ENCODE results near the gene SPAG16. TPM values are rescaled to one million over a fixed set of nuclear protein-coding genes. Genes with fewer than 3 reads are reported as not detected.

The SPAG16 gene
- total RNA-seq, 1 donor from 2014 or later = 14.4 TPM

- Mint-ChIP-seq H3K36me3 (ENCODE audit: low read depth, unreplicated experiment) (no peaks in the 10 kb centered on the region), H3K4me1 (ENCODE audit: unreplicated experiment) (peaks cover 4% of the 10 kb centered on the region), H3K27ac (ENCODE audit: unreplicated experiment) (no peak overlapping the region), H3K27me3 (ENCODE audit: unreplicated experiment) (no peaks in the 10 kb centered on the region), H3K4me3 (ENCODE audit: unreplicated experiment) (no peak overlapping the region), H3K9me3 (ENCODE audit: unreplicated experiment) (no peaks in the 10 kb centered on the region)
- no peak for DNase-seq (ENCODE audit: low spot score)
- TF ChIP-seq CTCF (IDR thresholded peaks at IDR 0.05; ENCODE audit: unreplicated experiment) = no peak
Measured at GRCh38 chr2:213757525-213757924, 473.3 kb downstream of the SPAG16 start.

- no peaks in the 10 kb centered on the region for H3K36me3 Mint-ChIP-seq (ENCODE audit: low read depth, unreplicated experiment)
- no peak overlapping the region for H3K27ac Mint-ChIP-seq (ENCODE audit: unreplicated experiment)
- H3K9me3 Mint-ChIP-seq (ENCODE audit: unreplicated experiment) = no peaks in the 10 kb centered on the region
- no peaks in the 10 kb centered on the region for H3K27me3 Mint-ChIP-seq (ENCODE audit: unreplicated experiment)
- peaks cover 2% of the 10 kb centered on the region for H3K4me1 Mint-ChIP-seq (ENCODE audit: unreplicated experiment)
- no peak for DNase-seq (ENCODE audit: low spot score)
- no peak overlapping the region for H3K4me3 Mint-ChIP-seq (ENCODE audit: unreplicated experiment)
- TF ChIP-seq CTCF (IDR thresholded peaks at IDR 0.05; ENCODE audit: unreplicated experiment) = no peak
Measured at GRCh38 chr2:213763354-213763753, 479.1 kb downstream of the SPAG16 start.

GRCh38 chr2:213763963-213764362, 479.7 kb downstream of the SPAG16 start:
- Mint-ChIP-seq H3K27ac (ENCODE audit: unreplicated experiment) (no peak overlapping the region), H3K4me3 (ENCODE audit: unreplicated experiment) (no peak overlapping the region), H3K36me3 (ENCODE audit: low read depth, unreplicated experiment) (no peaks in the 10 kb centered on the region), H3K4me1 (ENCODE audit: unreplicated experiment) (no peaks in the 10 kb centered on the region), H3K27me3 (ENCODE audit: unreplicated experiment) (no peaks in the 10 kb centered on the region), H3K9me3 (ENCODE audit: unreplicated experiment) (no peaks in the 10 kb centered on the region)
- no peak for TF ChIP-seq CTCF (IDR thresholded peaks at IDR 0.05; ENCODE audit: unreplicated experiment)
- DNase-seq (ENCODE audit: low spot score) = no peak

- no peak for TF ChIP-seq CTCF (IDR thresholded peaks at IDR 0.05; ENCODE audit: unreplicated experiment)
- no peak for DNase-seq (ENCODE audit: low spot score)
- Mint-ChIP-seq H3K4me1 (ENCODE audit: unreplicated experiment) (no peaks in the 10 kb centered on the region), H3K27me3 (ENCODE audit: unreplicated experiment) (no peaks in the 10 kb centered on the region), H3K4me3 (ENCODE audit: unreplicated experiment) (no peak overlapping the region), H3K9me3 (ENCODE audit: unreplicated experiment) (no peaks in the 10 kb centered on the region), H3K36me3 (ENCODE audit: low read depth, unreplicated experiment) (no peaks in the 10 kb centered on the region), H3K27ac (ENCODE audit: unreplicated experiment) (no peak overlapping the region)
Measured at GRCh38 chr2:213764849-213765248, 480.6 kb downstream of the SPAG16 start.

GRCh38 chr2:213766062-213766461, 481.8 kb downstream of the SPAG16 start:
- Mint-ChIP-seq H3K4me3 (ENCODE audit: unreplicated experiment) (no peak overlapping the region), H3K9me3 (ENCODE audit: unreplicated experiment) (no peaks in the 10 kb centered on the region)

More at GRCh38 chr2:213766062-213766461, 481.8 kb downstream of the SPAG16 start:
- Mint-ChIP-seq H3K4me1 (ENCODE audit: unreplicated experiment) (no peaks in the 10 kb centered on the region), H3K36me3 (ENCODE audit: low read depth, unreplicated experiment) (no peaks in the 10 kb centered on the region), H3K27ac (ENCODE audit: unreplicated experiment) (no peak overlapping the region), H3K27me3 (ENCODE audit: unreplicated experiment) (no peaks in the 10 kb centered on the region)
- TF ChIP-seq CTCF (IDR thresholded peaks at IDR 0.05; ENCODE audit: unreplicated experiment) = no peak
- no peak for DNase-seq (ENCODE audit: low spot score)

Data from endothelial cell (in vitro differentiated cells).